IMR-90 (cell line): ENCODE measurements around the gene PLPP3. TPM values are rescaled to one million over a fixed set of nuclear protein-coding genes. Genes with fewer than 3 reads are reported as not detected.

Experiments
- ATAC-seq: fragments of 200-7000 bp; cut with Tn5 transposase; 2 replicates; pipeline ENCODE4 v1.9.1; 2020; ENCODE audit warnings: low read depth, mild to moderate bottlenecking, moderate library complexity
- BruUV-seq: library from RNA; stranded (reverse); fragments of 400-500 nt; replicated peaks from 2 replicates; lab custom pipeline; 2021; lab: Mats Ljungman, UMichigan
- CTCF ChIA-PET: fragments of 300-600 bp; formaldehyde crosslinking; extraction: SDS; loops from one replicate; lab custom pipeline; 2021; ENCODE audit warnings: antibody characterized with exemption; lab: Yijun Ruan, JAX
- POLR2A ChIA-PET: fragments of 300-600 bp; sonication (Branson Sonifier 250); formaldehyde crosslinking; loops from one replicate; lab custom pipeline; 2022; ENCODE audit warnings: antibody characterized with exemption; ENCODE audit not compliant: unreplicated experiment; lab: Charles Lee
- DNase-seq: peaks from one replicate; pipeline ENCODE4 v3.0.0; 2013
- H2AFZ ChIP-seq: replicated peaks from 2 replicates; pipeline ENCODE3; 2013; ENCODE audit warnings: low read length, mild to moderate bottlenecking; ENCODE audit not compliant: poor library complexity
- H2AK5ac ChIP-seq: 2 replicates; pipeline ENCODE4 v1.6.1; 2013; ENCODE audit warnings: low read depth, low read length, inconsistent platforms
- H2AK9ac ChIP-seq: replicated peaks from 2 replicates; pipeline ENCODE3; 2013; ENCODE audit warnings: mild to moderate bottlenecking, low read depth, low read length, moderate library complexity; ENCODE audit not compliant: poor library complexity
- H2BK120ac ChIP-seq: 2 replicates; pipeline ENCODE4 v1.6.1; 2013; ENCODE audit warnings: low read depth, low read length, inconsistent platforms
- H2BK15ac ChIP-seq: 3 replicates; pipeline ENCODE4 v1.6.1; 2013; ENCODE audit warnings: low read depth, low read length, inconsistent platforms
- H2BK20ac ChIP-seq: 2 replicates; pipeline ENCODE4 v1.6.1; 2013; ENCODE audit warnings: low read depth, mild to moderate bottlenecking, inconsistent platforms, low read length, moderate library complexity
- H2BK5ac ChIP-seq: 2 replicates; pipeline ENCODE4 v1.6.1; 2013; ENCODE audit warnings: mild to moderate bottlenecking, low read depth, low read length, inconsistent platforms; ENCODE audit not compliant: poor library complexity, severe bottlenecking
- H3K14ac ChIP-seq: replicated peaks from 2 replicates; pipeline ENCODE4 v1.6.1; 2013; ENCODE audit warnings: low read depth, low read length, inconsistent platforms
- H3K18ac ChIP-seq: 2 replicates; pipeline ENCODE4 v1.6.1; 2013; ENCODE audit warnings: low read depth, low read length, control low read depth
- H3K23ac ChIP-seq: 2 replicates; pipeline ENCODE4 v1.6.1; 2013; ENCODE audit warnings: low read depth, low read length, inconsistent platforms
- H3K27ac ChIP-seq: 2 replicates; pipeline ENCODE4 v1.5.1; 2013; ENCODE audit warnings: mild to moderate bottlenecking, control low read depth, low read length; ENCODE audit not compliant: insufficient read depth
- H3K27me3 ChIP-seq: 2 replicates; pipeline ENCODE4 v1.6.1; 2013; ENCODE audit warnings: low read length; ENCODE audit not compliant: control insufficient read depth, insufficient read depth
- H3K36me3 ChIP-seq: 2 replicates; pipeline ENCODE4 v1.6.1; 2013; ENCODE audit warnings: low read length, mixed read lengths; ENCODE audit not compliant: control insufficient read depth, insufficient read depth
- H3K4ac ChIP-seq: 2 replicates; pipeline ENCODE4 v1.6.1; 2013; ENCODE audit warnings: low read depth, low read length, inconsistent platforms
- H3K4me1 ChIP-seq: 2 replicates; pipeline ENCODE4 v1.6.1; 2013; ENCODE audit warnings: low read length, mixed read lengths; ENCODE audit not compliant: control insufficient read depth, insufficient read depth
- H3K4me2 ChIP-seq: 2 replicates; pipeline ENCODE4 v1.6.1; 2013; ENCODE audit warnings: low read depth, mild to moderate bottlenecking, control low read depth, low read length, moderate library complexity
- H3K4me3 ChIP-seq: 2 replicates; pipeline ENCODE4 v1.5.1; 2013; ENCODE audit warnings: low read depth, mild to moderate bottlenecking, control low read depth, low read length, moderate library complexity; ENCODE audit not compliant: insufficient read depth
- H3K56ac ChIP-seq: 2 replicates; pipeline ENCODE4 v1.6.1; 2013; ENCODE audit warnings: low read length, inconsistent platforms; ENCODE audit not compliant: insufficient read depth; ENCODE audit errors: extremely low read depth
- H3K79me1 ChIP-seq, 2 experiments: 2 replicates each; pipeline ENCODE4 v1.6.1; 2013; ENCODE audit warnings: low read length in 2 of 2, inconsistent platforms in 1 of 2, low read depth in 1 of 2
- H3K9ac ChIP-seq: 2 replicates; pipeline ENCODE4 v1.6.1; 2013; ENCODE audit warnings: low read depth, low read length, control low read depth
- H3K9me1 ChIP-seq: 2 replicates; pipeline ENCODE4 v1.6.1; 2013; ENCODE audit warnings: low read length, inconsistent platforms; ENCODE audit not compliant: insufficient read depth
- H3K9me3 ChIP-seq: 2 replicates; pipeline ENCODE4 v1.6.1; 2013; ENCODE audit warnings: low read length; ENCODE audit not compliant: control insufficient read depth, insufficient read depth
- H4K20me1 ChIP-seq: 2 replicates; pipeline ENCODE4 v1.6.1; 2013; ENCODE audit warnings: low read length, inconsistent platforms; ENCODE audit not compliant: insufficient read depth
- H4K5ac ChIP-seq: 2 replicates; pipeline ENCODE4 v1.6.1; 2013; ENCODE audit warnings: mild to moderate bottlenecking, low read depth, low read length, control low read depth
- H4K8ac ChIP-seq, 2 experiments: 2 replicates each; pipeline ENCODE4 v1.6.1; 2013; ENCODE audit warnings: low read depth in 2 of 2, low read length in 2 of 2, control low read depth in 1 of 2, inconsistent platforms in 1 of 2
- H4K91ac ChIP-seq: 2 replicates; pipeline ENCODE4 v1.6.1; 2013; ENCODE audit warnings: low read depth, low read length, inconsistent platforms; ENCODE audit not compliant: insufficient read depth
- BHLHE40 ChIP-seq: fragments of 150-350 bp; IDR thresholded peaks from 2 replicates; pipeline ENCODE4 v1.6.1; 2016; ENCODE audit warnings: mild to moderate bottlenecking, low read depth, low read length
- CEBPB ChIP-seq: IDR thresholded peaks from 2 replicates; pipeline ENCODE4 v1.6.1; 2012; ENCODE audit warnings: low read depth, low read length, improper control_type of control experiment
- CHD1 ChIP-seq: IDR thresholded peaks from 2 replicates; pipeline ENCODE4 v1.6.1; 2012; ENCODE audit warnings: low read depth, low read length, improper control_type of control experiment
- FOS ChIP-seq: fragments of 150-350 bp; IDR thresholded peaks from 2 replicates; pipeline ENCODE4 v1.6.1; 2016; ENCODE audit warnings: low read depth, low read length
- MAFK ChIP-seq: IDR thresholded peaks from 2 replicates; pipeline ENCODE4 v1.6.1; 2012; ENCODE audit warnings: low read depth, low read length, improper control_type of control experiment
- MAZ ChIP-seq: IDR thresholded peaks from 2 replicates; pipeline ENCODE4 v1.6.1; 2012; ENCODE audit warnings: low read depth, mild to moderate bottlenecking, low read length, improper control_type of control experiment, moderate library complexity, borderline replicate concordance
- MXI1 ChIP-seq: IDR thresholded peaks from 2 replicates; pipeline ENCODE4 v1.6.1; 2012; ENCODE audit warnings: low read depth, mild to moderate bottlenecking, low read length, moderate library complexity, borderline replicate concordance
- NFE2L2 ChIP-seq: fragments of 150-350 bp; IDR thresholded peaks from 2 replicates; pipeline ENCODE4 v1.6.1; 2016; ENCODE audit warnings: low read depth, mild to moderate bottlenecking, low read length
- POLR2A ChIP-seq: IDR thresholded peaks from 2 replicates; pipeline ENCODE4 v1.6.1; 2012; ENCODE audit warnings: mild to moderate bottlenecking, low read depth, low read length
- RAD21 ChIP-seq: IDR thresholded peaks from 2 replicates; pipeline ENCODE4 v1.6.1; 2012; ENCODE audit warnings: low read length, improper control_type of control experiment
- RCOR1 ChIP-seq: IDR thresholded peaks from 2 replicates; pipeline ENCODE4 v1.6.1; 2012; ENCODE audit warnings: mild to moderate bottlenecking, low read length, improper control_type of control experiment; ENCODE audit not compliant: insufficient replicate concordance
- RFX5 ChIP-seq: IDR thresholded peaks from 2 replicates; pipeline ENCODE4 v1.8.0; 2012; ENCODE audit warnings: low read depth, mild to moderate bottlenecking, low read length, moderate library complexity
- SMC3 ChIP-seq: fragments of 150-350 bp; IDR thresholded peaks from 2 replicates; pipeline ENCODE4 v1.6.1; 2016; ENCODE audit warnings: low read depth, mild to moderate bottlenecking, antibody characterized with exemption, low read length, moderate library complexity
- WGBS, 2 experiments: methylation state at CpG; one replicate each; pipeline versions ENCODE4 v1.1.5 to v1.1.7; 2013; ENCODE audit warnings: missing lambda C conversion rate in 2 of 2; ENCODE audit not compliant: insufficient read length in 1 of 2; ENCODE audit errors: extremely low coverage in 2 of 2; 5-methylcytosine and 5-hydroxymethylcytosine counted together
- dilution Hi-C: fragments of 300-500 bp; cut with HindIII; formaldehyde crosslinking; loops from one replicate; pipeline ENCODE4 v1.14.3; 2018; ENCODE audit warnings: low sequenced_read_pairs; ENCODE audit not compliant: unreplicated experiment
- in situ Hi-C: fragments of 300-500 bp; cut with MboI; formaldehyde crosslinking; loops from 3 replicates; pipeline ENCODE4 v1.14.3; 2019; ENCODE audit warnings: low sequenced_read_pairs, inconsistent platforms, mixed read lengths
- intact Hi-C: fragments of 100-400 bp; cut with micrococcal nuclease; formaldehyde crosslinking; loops from 2 replicates; pipeline ENCODE4 v1.10.0; 2022
- polyA plus RNA-seq, 3 experiments: library from polyadenylated mRNA; depleted of rRNA; stranded (reverse); fragments of >200 nt; gene quantifications; 2 replicates each; pipeline ENCODE4 v1.2.3, GENCODE V29; 2012; ENCODE audit warnings: low replicate concordance in 1 of 3
- total RNA-seq: library from RNA; depleted of rRNA; stranded (reverse); fragments of >200 nt; gene quantifications from 2 replicates; pipeline ENCODE4 v1.2.3, GENCODE V29; 2012
- TF ChIP-seq, protein P1 (sequence below): fragments of 150-350 bp; IDR thresholded peaks from 2 replicates; pipeline ENCODE4 v1.6.1; 2017; ENCODE audit warnings: mild to moderate bottlenecking, antibody characterized with exemption, low read length, low read depth
- TF ChIP-seq, protein P2 (sequence below): conservative IDR thresholded peaks from 2 replicates; pipeline ENCODE4 v1.5.1; 2012; ENCODE audit warnings: mild to moderate bottlenecking, low read depth, low read length, improper control_type of control experiment
- TF ChIP-seq, protein P3 (sequence below): fragments of 150-350 bp; IDR thresholded peaks from 2 replicates; pipeline ENCODE4 v1.6.1; 2016; ENCODE audit warnings: low read depth, mild to moderate bottlenecking, low read length, moderate library complexity, borderline replicate concordance

The PLPP3 gene
- total and polyA plus RNA-seq, 2 of the 4 experiments (the other 2 are of a cell fraction): 49.9 to 56.6 TPM

DNA sequence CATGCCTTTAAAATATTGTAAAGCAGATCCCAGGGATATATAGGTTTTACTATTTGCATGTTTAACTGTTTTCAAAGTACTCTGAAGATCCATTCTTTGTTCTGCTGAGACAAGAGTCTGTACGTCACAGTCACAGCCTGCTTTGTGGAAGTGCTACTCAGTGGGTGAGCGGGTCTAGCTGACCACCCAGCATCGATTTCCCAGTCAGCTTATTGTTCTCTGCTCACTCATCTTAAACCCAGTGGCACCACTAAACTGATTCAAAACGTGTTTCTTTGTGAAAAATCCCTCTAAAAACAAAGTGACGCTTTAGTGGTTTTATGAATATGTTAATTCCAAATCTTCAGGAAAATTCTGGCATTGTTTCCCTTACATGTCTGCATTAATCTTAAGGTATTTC lies 12.4 kb downstream of the PLPP3 start:
- H3K23ac ChIP-seq: 0 out of 2 replicates have a peak overlapping the region, but pooled peaks have one; percentile 36
- no peak overlapping the region for H3K4me2 ChIP-seq
- 100% methylated on average over 1 of the region's 5 CpGs; no CpG with 5 or more reads in 1 of the 2 experiments for WGBS, 2 experiments
- H4K20me1 ChIP-seq: peaks cover 93% of the 10 kb centered on the region
- dilution Hi-C loops (no loop called here), intact Hi-C loops (no loop called here), in situ Hi-C loops (no loop called here)
- H2BK5ac ChIP-seq: no peak overlapping the region
- no peak overlapping the region for H4K5ac ChIP-seq
- no peak overlapping the region for H3K56ac ChIP-seq
- H3K4ac ChIP-seq: no peak overlapping the region
- H2BK120ac ChIP-seq: no peak overlapping the region
- no peak overlapping the region for H2AFZ ChIP-seq
- no peaks in the 10 kb centered on the region for H3K27me3 ChIP-seq
- peaks cover 15 to 71% of the 10 kb centered on the region in 2 experiments for H3K79me1 ChIP-seq
- H2BK15ac ChIP-seq: no peak overlapping the region
- H3K27ac ChIP-seq: no peak overlapping the region
- H3K18ac ChIP-seq: no peak overlapping the region
- no TSS peak for BruUV-seq
- no peak for DNase-seq
- ChIA-PET CTCF (no interaction called here), POLR2A (no interaction called here)
- TF ChIP-seq BHLHE40: no peak
- TF ChIP-seq RAD21: no peak
- TF ChIP-seq POLR2A: no peak
- no peak for TF ChIP-seq NFE2L2
- TF ChIP-seq MAFK: no peak
- no peak for TF ChIP-seq CEBPB
- TF ChIP-seq SMC3: no peak
- no peak for TF ChIP-seq RCOR1
- TF ChIP-seq, protein P1, sequence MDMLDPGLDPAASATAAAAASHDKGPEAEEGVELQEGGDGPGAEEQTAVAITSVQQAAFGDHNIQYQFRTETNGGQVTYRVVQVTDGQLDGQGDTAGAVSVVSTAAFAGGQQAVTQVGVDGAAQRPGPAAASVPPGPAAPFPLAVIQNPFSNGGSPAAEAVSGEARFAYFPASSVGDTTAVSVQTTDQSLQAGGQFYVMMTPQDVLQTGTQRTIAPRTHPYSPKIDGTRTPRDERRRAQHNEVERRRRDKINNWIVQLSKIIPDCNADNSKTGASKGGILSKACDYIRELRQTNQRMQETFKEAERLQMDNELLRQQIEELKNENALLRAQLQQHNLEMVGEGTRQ: no peak
- TF ChIP-seq, protein P2, sequence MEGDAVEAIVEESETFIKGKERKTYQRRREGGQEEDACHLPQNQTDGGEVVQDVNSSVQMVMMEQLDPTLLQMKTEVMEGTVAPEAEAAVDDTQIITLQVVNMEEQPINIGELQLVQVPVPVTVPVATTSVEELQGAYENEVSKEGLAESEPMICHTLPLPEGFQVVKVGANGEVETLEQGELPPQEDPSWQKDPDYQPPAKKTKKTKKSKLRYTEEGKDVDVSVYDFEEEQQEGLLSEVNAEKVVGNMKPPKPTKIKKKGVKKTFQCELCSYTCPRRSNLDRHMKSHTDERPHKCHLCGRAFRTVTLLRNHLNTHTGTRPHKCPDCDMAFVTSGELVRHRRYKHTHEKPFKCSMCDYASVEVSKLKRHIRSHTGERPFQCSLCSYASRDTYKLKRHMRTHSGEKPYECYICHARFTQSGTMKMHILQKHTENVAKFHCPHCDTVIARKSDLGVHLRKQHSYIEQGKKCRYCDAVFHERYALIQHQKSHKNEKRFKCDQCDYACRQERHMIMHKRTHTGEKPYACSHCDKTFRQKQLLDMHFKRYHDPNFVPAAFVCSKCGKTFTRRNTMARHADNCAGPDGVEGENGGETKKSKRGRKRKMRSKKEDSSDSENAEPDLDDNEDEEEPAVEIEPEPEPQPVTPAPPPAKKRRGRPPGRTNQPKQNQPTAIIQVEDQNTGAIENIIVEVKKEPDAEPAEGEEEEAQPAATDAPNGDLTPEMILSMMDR: no peak
- TF ChIP-seq CHD1: no peak
- TF ChIP-seq MAZ: no peak
- TF ChIP-seq RFX5: no peak
- TF ChIP-seq FOS: no peak
- TF ChIP-seq, protein P3, sequence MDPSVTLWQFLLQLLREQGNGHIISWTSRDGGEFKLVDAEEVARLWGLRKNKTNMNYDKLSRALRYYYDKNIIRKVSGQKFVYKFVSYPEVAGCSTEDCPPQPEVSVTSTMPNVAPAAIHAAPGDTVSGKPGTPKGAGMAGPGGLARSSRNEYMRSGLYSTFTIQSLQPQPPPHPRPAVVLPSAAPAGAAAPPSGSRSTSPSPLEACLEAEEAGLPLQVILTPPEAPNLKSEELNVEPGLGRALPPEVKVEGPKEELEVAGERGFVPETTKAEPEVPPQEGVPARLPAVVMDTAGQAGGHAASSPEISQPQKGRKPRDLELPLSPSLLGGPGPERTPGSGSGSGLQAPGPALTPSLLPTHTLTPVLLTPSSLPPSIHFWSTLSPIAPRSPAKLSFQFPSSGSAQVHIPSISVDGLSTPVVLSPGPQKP: no peak
- no peak for TF ChIP-seq MXI1
- no peak overlapping the region for H3K4me3 ChIP-seq
- no peak overlapping the region for H2BK20ac ChIP-seq
- H2AK5ac ChIP-seq: no peak overlapping the region
- H3K14ac ChIP-seq: no peak overlapping the region
- no peak overlapping the region for H2AK9ac ChIP-seq
- H3K4me1 ChIP-seq: peaks cover 19% of the 10 kb centered on the region
- no peak overlapping the region for H3K9ac ChIP-seq
- ATAC-seq: no peak
- H3K36me3 ChIP-seq: peaks cover 25% of the 10 kb centered on the region
- no peak overlapping the region for H4K8ac ChIP-seq
- no peaks in the 10 kb centered on the region for H3K9me3 ChIP-seq
- H3K9me1 ChIP-seq: peaks cover 11% of the 10 kb centered on the region
- no peak overlapping the region for H4K91ac ChIP-seq
